Body of pancreas (tissue), 4 donors: ENCODE measurements around the gene NRDE2. TPM values are rescaled to one million over a fixed set of nuclear protein-coding genes. Genes with fewer than 3 reads are reported as not detected.

Experiments
- ATAC-seq: fragments of 150-250 bp; one replicate; pipeline ENCODE4 v1.9.1; 2016
- DNase-seq, 4 donors: peaks; one replicate each; pipeline ENCODE4 v3.0.0-alpha.2; 2019
- H3K27ac ChIP-seq, 4 donors: fragments of 200-600 bp; sonication (generic); 1 replicate in 3 of 4; 2 replicates in 1 of 4; pipeline versions ENCODE4 v1.5.1 to v1.6.1; 2016 to 2019; ENCODE audit warnings: mild to moderate bottlenecking in 1 of 4, mixed read lengths in 1 of 4, moderate library complexity in 1 of 4
- H3K27me3 ChIP-seq, 2 donors: fragments of 200-600 bp; sonication (generic); one replicate each; pipeline ENCODE4 v1.6.0; 2016; ENCODE audit warnings: mild to moderate bottlenecking in 1 of 2
- H3K36me3 ChIP-seq, 2 donors: fragments of 200-600 bp; sonication (generic); replicated peaks in 1 of 2; 2 replicates each; pipeline ENCODE4 v1.5.1; 2016; ENCODE audit warnings: low read depth in 2 of 2; ENCODE audit not compliant: insufficient read depth in 1 of 2
- H3K4me1 ChIP-seq: fragments of 200-600 bp; sonication (generic); one replicate; pipeline ENCODE4 v1.6.0; 2016
- H3K4me3 ChIP-seq, 2 donors: fragments of 200-600 bp; sonication (generic); 1 replicate in 1 of 2; 2 replicates in 1 of 2; pipeline ENCODE4 v1.5.1; 2016 to 2019
- H3K9me3 ChIP-seq, 3 donors: fragments of 200-600 bp; sonication (generic); 1 replicate in 2 of 3; 2 replicates in 1 of 3; pipeline ENCODE4 v1.5.1; 2016
- POLR2A ChIP-seq, 3 donors: fragments of 450-650 bp; IDR thresholded peaks; one replicate each; pipeline ENCODE4 v1.6.1; 2016; ENCODE audit warnings: antibody characterized with exemption in 3 of 3, mild to moderate bottlenecking in 2 of 3
- WGBS, 2 donors: methylation state at CpG; one replicate each; pipeline ENCODE4 v1.1.5; 2017; 5-methylcytosine and 5-hydroxymethylcytosine counted together
- intact Hi-C: fragments of 100-400 bp; cut with DNase I; formaldehyde crosslinking; loops from one replicate; pipeline ENCODE4 v1.15.1; 2023
- total RNA-seq, 2 donors: library from RNA; depleted of rRNA; stranded (reverse); fragments of >200 nt; gene quantifications; one replicate each; pipeline ENCODE4 v1.1.0, GENCODE V29; 2016
- TF ChIP-seq, protein P1 (sequence below), 7 experiments: fragments of 450-650 bp in 4 of 7; fragments of 200-600 bp in 3 of 7; sonication (generic) in 3 of 7; IDR thresholded peaks; one replicate each; pipeline ENCODE4 v1.5.1; 2016 to 2019; ENCODE audit warnings: antibody characterized with exemption in 7 of 7

The NRDE2 gene
- total RNA-seq, 2 donors from 2014 or later: 11.7 to 65.6 TPM

DNA sequence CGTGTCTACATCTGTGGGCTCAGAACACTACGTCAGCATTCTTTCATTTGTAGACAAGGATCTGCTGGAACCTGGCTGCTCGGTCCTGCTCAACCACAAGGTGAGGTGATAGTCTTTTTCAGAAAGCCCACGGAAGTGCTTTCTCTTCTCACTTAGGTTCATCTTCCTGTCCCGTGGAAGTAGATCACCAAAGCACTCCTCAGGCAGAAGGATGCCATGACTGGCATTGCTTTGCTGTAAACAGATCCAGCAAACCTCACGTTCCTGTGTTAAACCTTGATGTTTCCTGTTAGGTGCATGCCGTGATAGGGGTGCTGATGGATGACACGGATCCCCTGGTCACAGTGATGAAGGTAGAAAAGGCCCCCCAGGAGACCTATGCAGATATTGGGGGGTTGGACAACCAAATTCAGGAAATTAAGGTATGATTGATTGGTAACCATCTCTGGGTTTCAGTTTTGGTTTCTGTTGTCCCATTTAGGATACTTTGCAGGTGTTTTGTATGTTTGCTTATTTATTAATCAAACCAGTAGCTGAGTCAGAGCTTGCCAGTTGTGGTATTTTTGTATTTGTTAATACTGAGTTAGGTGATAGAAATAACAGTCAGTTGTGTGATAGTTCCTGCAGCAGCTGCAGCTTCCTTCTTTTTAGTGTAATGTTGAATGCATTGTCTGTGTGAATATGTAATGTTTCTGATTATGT is 67.8 kb downstream of the NRDE2 start:
- 72 to 74% methylated on average over 8 of the region's 8 CpGs for WGBS, 2 donors
- TF ChIP-seq POLR2A (IDR thresholded peaks at IDR 0.05): no peak
- TF ChIP-seq, protein P1, sequence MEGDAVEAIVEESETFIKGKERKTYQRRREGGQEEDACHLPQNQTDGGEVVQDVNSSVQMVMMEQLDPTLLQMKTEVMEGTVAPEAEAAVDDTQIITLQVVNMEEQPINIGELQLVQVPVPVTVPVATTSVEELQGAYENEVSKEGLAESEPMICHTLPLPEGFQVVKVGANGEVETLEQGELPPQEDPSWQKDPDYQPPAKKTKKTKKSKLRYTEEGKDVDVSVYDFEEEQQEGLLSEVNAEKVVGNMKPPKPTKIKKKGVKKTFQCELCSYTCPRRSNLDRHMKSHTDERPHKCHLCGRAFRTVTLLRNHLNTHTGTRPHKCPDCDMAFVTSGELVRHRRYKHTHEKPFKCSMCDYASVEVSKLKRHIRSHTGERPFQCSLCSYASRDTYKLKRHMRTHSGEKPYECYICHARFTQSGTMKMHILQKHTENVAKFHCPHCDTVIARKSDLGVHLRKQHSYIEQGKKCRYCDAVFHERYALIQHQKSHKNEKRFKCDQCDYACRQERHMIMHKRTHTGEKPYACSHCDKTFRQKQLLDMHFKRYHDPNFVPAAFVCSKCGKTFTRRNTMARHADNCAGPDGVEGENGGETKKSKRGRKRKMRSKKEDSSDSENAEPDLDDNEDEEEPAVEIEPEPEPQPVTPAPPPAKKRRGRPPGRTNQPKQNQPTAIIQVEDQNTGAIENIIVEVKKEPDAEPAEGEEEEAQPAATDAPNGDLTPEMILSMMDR (IDR thresholded peaks at IDR 0.05): no peak
- DNase-seq: no peak
- Histone ChIP-seq H3K36me3 (peaks cover 21 to 27% of the 10 kb centered on the region in 2 donors), H3K4me3 (no peak overlapping the region), H3K27me3 (no peaks in the 10 kb centered on the region), H3K27ac (no peak overlapping the region), H3K9me3 (no peaks in the 10 kb centered on the region), H3K4me1 (peaks cover 1% of the 10 kb centered on the region)
- ATAC-seq: no peak
- intact Hi-C loops: no loop called here

DNA sequence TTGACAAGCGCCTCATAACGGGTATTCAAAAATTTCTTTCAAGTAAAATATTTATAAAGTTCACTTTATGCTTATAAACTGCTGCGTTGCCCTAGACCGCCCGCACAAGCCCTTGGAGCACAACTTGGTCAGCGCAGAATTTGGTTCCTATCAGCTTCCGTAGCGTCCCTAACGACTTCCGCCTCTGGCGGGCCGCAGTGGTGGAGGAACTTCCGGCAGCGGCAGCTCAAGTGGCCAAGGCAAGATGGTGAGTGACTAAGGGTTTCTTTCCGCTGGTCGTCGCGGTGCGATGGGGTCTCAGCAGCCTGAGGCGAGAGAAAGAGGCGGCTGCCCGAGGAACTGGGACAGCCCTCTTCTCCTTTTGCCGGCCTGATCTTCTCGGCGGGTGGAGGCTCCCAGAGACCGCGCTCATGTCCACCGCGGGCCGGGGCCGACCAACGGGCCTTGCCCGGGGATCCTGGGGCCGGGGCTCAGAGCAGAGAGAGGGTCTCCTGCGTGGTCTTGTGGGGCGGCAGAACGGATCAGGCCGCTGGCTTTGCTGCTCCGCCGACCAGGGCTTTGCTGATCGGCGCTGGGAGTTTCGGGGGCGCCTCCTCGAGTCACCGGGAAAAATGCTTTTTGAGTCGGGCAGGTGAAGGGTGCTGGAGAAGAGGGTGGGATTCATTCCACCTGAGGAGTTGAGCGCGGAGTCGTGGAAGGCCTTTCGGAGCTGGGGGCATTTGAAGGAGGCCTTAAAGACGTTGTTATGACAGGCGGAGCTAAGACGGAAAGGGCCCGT is 75.2 kb downstream of the NRDE2 start, which contains the start of gene PSMC1:
Gene PSMC1 (plus strand): TSS at position 200 of the 778 bp plus-strand sequence. CDS start 45 bp downstream, at position 245.
- DNase-seq: peak; percentile 88 to 93 (median 92)
- H3K9me3 ChIP-seq: no peaks in the 10 kb centered on the region

DNA sequence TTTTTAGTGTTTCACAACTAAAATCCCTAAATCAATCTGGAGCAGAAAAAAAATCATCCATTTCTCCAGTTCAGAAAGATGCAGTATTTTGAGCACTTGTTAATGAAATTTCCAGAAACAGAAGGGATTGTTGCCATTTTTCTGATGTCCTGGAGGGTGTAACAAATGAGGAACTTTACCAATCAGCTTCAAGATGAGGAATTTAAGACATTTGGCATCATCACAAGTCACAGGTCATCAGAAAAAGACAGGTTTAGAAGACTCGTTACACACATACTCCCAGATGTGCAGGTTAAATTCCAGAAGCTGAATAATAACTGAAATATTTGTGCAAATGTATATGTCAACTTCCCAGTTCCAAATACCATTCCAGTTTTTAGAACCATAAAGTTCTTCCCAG is 75.9 kb downstream of the NRDE2 start:
- intact Hi-C loops: no loop called here
- WGBS, 2 donors: 53 to 59% methylated on average over 1 of the region's 1 CpG
- DNase-seq (no peak), ATAC-seq (no peak)
- Histone ChIP-seq H3K27me3 (no peaks in the 10 kb centered on the region), H3K4me1 (peaks cover 20% of the 10 kb centered on the region), H3K27ac (peak overlapping the region in 1 of 4 donors; percentile 41), H3K36me3 (peaks cover under 1 to 4% of the 10 kb centered on the region in 2 donors), H3K4me3 (no peak overlapping the region), H3K9me3 (no peaks in the 10 kb centered on the region)
- TF ChIP-seq, protein P1 (IDR thresholded peaks at IDR 0.05): no peak
- TF ChIP-seq POLR2A (IDR thresholded peaks at IDR 0.05): no peak

More for the DNA sequence above, 75.2 kb downstream of the NRDE2 start, which contains the start of gene PSMC1:
- intact Hi-C loops: no loop called here
- H3K36me3 ChIP-seq: peaks cover 3 to 4% of the 10 kb centered on the region in 2 donors
- peaks cover 20% of the 10 kb centered on the region for H3K4me1 ChIP-seq
- H3K27me3 ChIP-seq: no peaks in the 10 kb centered on the region
- peak within 1 kb of the TSS; percentile 21 to 86 for H3K4me3 ChIP-seq
- peak; percentile 98 for ATAC-seq
- whole genome bisulfite sequencing, 2 donors: 0% methylated on average over 30 to 55 of the region's 55 CpGs
- TF ChIP-seq, protein P1 (IDR thresholded peaks at IDR 0.05): peak in 3 of 7 experiments; percentile 12 to 35 (median 14)
- peak; percentile 19 to 78 (median 66) for TF ChIP-seq POLR2A (IDR thresholded peaks at IDR 0.05)
- peak within 1 kb of the TSS in 3 of 4 donors; percentile 41 to 66 (median 52) for H3K27ac ChIP-seq

DNA sequence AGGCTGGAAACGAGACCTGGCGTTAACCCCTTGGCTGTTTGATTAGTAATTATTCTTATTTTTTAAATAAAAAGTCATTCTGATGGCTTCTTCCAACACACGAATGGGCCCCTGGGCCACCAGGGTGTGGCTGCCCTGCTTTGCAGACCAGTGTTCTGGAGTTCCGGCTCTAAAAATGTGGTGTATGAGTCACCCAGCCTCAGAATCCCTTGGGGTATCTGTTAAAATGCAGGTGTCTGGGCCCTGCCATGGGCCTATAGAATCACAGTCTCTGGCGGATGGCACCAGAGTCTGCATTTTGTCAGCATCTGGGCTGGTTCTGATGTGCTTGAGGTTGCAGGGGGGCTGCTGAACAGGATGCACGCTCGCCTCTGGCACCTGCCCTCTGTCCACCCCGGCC is 77.9 kb downstream of the NRDE2 start:
- TF ChIP-seq, protein P1 (IDR thresholded peaks at IDR 0.05): no peak
- TF ChIP-seq POLR2A (IDR thresholded peaks at IDR 0.05): no peak
- peaks cover 18% of the 10 kb centered on the region for H3K4me1 ChIP-seq
- no peak overlapping the region for H3K4me3 ChIP-seq
- no peaks in the 10 kb centered on the region for H3K36me3 ChIP-seq
- intact Hi-C loops: no loop called here
- ATAC-seq (no peak), DNase-seq (no peak)
- H3K9me3 ChIP-seq: no peaks in the 10 kb centered on the region
- H3K27ac ChIP-seq: no peak overlapping the region
- no peaks in the 10 kb centered on the region for H3K27me3 ChIP-seq
- 74 to 78% methylated on average over 8 of the region's 8 CpGs for WGBS, 2 donors
